ENCODE results near the gene INKA2.

Gene INKA2

GRCh38 chr1:111706921-111707320 is 32.3 kb downstream of the INKA2 start:
- no peak for DNase-seq (ENCODE audit: low read depth in 2 of 2, low spot score in 1 of 2)

- DNase-seq (ENCODE audit: low read depth in 2 of 2, low spot score in 1 of 2): no peak
These were observed 33.4 kb downstream of the INKA2 start for GRCh38 chr1:111705841-111706240.

- DNase-seq (ENCODE audit: low read depth in 2 of 2, low spot score in 1 of 2): no peak
These were observed 34.4 kb downstream of the INKA2 start for GRCh38 chr1:111704776-111705175.

- DNase-seq (ENCODE audit: low read depth in 2 of 2, low spot score in 1 of 2): no peak
These were observed 35.0 kb downstream of the INKA2 start for GRCh38 chr1:111704240-111704639.

- DNase-seq (ENCODE audit: low read depth in 2 of 2, low spot score in 1 of 2): no peak
These were observed 36.6 kb downstream of the INKA2 start for GRCh38 chr1:111702504-111703050.

GRCh38 chr1:111699268-111699667 is 39.9 kb downstream of the INKA2 start:
- no peak for DNase-seq (ENCODE audit: low read depth in 2 of 2, low spot score in 1 of 2)

- DNase-seq (ENCODE audit: low read depth in 2 of 2, low spot score in 1 of 2): no peak
These were observed 42.9 kb downstream of the INKA2 start for GRCh38 chr1:111696330-111696729.

GRCh38 chr1:111695801-111696200 is 43.4 kb downstream of the INKA2 start:
- DNase-seq (ENCODE audit: low read depth in 2 of 2, low spot score in 1 of 2): no peak

GRCh38 chr1:111691886-111692285 is 47.3 kb downstream of the INKA2 start:
- DNase-seq (ENCODE audit: low read depth in 2 of 2, low spot score in 1 of 2): no peak

- DNase-seq (ENCODE audit: low read depth in 2 of 2, low spot score in 1 of 2): no peak
These were observed 48.9 kb downstream of the INKA2 start for GRCh38 chr1:111690306-111690617.
